Prostate gland (tissue), 2 donors: ENCODE results near the gene BZW2. TPM values are rescaled to one million over a fixed set of nuclear protein-coding genes. Genes with fewer than 3 reads are reported as not detected.

Source experiments
- DNase-seq: peaks from one replicate; pipeline ENCODE4 v3.0.0-alpha.2; 2019; ENCODE audit warnings: low spot score
- H3K27ac ChIP-seq, 2 donors: fragments of 200-600 bp; sonication (generic); 2 replicates each; pipeline ENCODE4 v1.5.1; 2017 to 2019
- H3K27me3 ChIP-seq: fragments of 200-600 bp; sonication (generic); replicated peaks from 2 replicates; pipeline ENCODE4 v1.5.1; 2019; ENCODE audit not compliant: insufficient read depth
- H3K36me3 ChIP-seq, 2 donors: fragments of 200-600 bp; sonication (generic); 1 replicate in 1 of 2; 2 replicates in 1 of 2; pipeline versions ENCODE4 v1.5.1 to v1.8.1; 2017 to 2019
- H3K4me1 ChIP-seq: fragments of 200-600 bp; sonication (generic); replicated peaks from 2 replicates; pipeline ENCODE4 v1.5.1; 2019
- H3K4me3 ChIP-seq, 2 donors: fragments of 200-600 bp; sonication (generic); 2 replicates each; pipeline ENCODE4 v1.5.1; 2017 to 2019
- H3K9me3 ChIP-seq: fragments of 200-600 bp; sonication (generic); 2 replicates; pipeline ENCODE4 v1.5.1; 2017
- POLR2A ChIP-seq: fragments of 450-650 bp; IDR thresholded peaks from one replicate; pipeline ENCODE4 v1.6.1; 2016; ENCODE audit warnings: antibody characterized with exemption, mild to moderate bottlenecking
- POLR2AphosphoS5 ChIP-seq: sonication (generic); formaldehyde crosslinking; IDR thresholded peaks from one replicate; pipeline ENCODE4 v1.6.1; 2017; ENCODE audit warnings: antibody characterized with exemption
- WGBS: methylation state at CpG from one replicate; pipeline ENCODE4 v1.1.5; 2018; 5-methylcytosine and 5-hydroxymethylcytosine counted together
- intact Hi-C: fragments of 100-400 bp; cut with DNase I; formaldehyde crosslinking; loops from one replicate; pipeline ENCODE4 v1.14.2; 2022
- total RNA-seq, 2 donors: library from RNA; depleted of rRNA; stranded (reverse); fragments of >200 nt; gene quantifications; one replicate each; pipeline ENCODE4 v1.1.0, GENCODE V29; 2016
- TF ChIP-seq, protein P1 (sequence below), 4 experiments: fragments of 200-600 bp in 2 of 4; fragments of 450-650 bp in 2 of 4; sonication (generic) in 2 of 4; IDR thresholded peaks; 1 replicate in 3 of 4; 2 replicates in 1 of 4; pipeline ENCODE4 v1.5.1; 2016 to 2019; ENCODE audit warnings: antibody characterized with exemption in 4 of 4, mild to moderate bottlenecking in 2 of 4, moderate library complexity in 2 of 4

The BZW2 gene
- total RNA-seq: 10 to 100 TPM; 31.0 to 33.5 TPM

DNA sequence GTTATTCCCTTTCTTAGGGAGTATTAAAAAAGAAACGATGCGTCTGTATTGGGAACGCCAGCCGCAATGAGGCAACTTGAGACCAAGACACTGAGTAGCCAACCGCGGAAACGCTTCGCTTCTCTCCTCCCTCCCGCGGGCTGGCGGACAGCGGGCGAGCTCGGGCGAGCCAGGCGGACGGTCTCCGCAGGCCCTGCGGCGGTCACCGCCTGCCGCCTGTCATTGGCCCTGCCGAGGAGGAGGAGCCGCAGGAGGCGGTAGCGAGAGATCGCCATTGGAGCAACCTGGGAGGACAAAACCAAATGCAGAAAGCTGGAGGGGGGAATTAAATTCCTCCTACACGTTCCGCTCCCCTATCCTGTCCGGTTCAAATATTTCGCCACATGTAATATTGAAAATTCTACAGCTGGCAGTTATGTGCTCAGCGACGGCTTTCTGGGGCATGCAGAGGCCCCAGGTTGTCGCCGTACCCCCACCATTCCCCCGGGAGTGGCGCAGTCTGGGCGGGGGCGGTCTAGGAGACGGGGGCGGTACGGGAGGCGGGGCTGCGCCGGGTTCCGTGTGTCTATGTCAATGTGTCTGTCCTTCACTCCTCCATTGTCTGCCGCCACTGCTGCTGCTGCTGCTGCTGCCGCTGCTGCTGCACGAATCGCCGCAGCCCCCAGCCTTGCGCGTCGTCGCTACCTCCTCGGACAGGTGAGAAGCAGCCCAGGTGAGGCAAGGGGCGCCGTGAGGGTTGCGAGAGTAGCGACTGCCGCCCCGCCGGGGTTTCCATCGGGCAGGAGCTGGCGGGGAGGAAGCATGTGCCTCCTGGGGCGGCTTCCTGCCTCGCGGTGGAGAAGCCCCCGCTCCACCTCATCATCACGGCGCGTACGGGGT is at the start of gene BZW2, which contains the start of gene ANKMY2:
TSS of gene BZW2 (plus strand) at position 589 of the 879 bp plus-strand sequence. CDS start 19,263 bp downstream, outside the sequence.
TSS of gene ANKMY2 (minus strand) at position 162 of the 879 bp plus-strand sequence. CDS start 181 bp downstream, outside the sequence.
- TF ChIP-seq POLR2A: peak; percentile 92
- peak; percentile 84 for TF ChIP-seq POLR2AphosphoS5
- TF ChIP-seq, protein P1, sequence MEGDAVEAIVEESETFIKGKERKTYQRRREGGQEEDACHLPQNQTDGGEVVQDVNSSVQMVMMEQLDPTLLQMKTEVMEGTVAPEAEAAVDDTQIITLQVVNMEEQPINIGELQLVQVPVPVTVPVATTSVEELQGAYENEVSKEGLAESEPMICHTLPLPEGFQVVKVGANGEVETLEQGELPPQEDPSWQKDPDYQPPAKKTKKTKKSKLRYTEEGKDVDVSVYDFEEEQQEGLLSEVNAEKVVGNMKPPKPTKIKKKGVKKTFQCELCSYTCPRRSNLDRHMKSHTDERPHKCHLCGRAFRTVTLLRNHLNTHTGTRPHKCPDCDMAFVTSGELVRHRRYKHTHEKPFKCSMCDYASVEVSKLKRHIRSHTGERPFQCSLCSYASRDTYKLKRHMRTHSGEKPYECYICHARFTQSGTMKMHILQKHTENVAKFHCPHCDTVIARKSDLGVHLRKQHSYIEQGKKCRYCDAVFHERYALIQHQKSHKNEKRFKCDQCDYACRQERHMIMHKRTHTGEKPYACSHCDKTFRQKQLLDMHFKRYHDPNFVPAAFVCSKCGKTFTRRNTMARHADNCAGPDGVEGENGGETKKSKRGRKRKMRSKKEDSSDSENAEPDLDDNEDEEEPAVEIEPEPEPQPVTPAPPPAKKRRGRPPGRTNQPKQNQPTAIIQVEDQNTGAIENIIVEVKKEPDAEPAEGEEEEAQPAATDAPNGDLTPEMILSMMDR (IDR thresholded peaks at IDR 0.05): peak in 2 of 4 experiments; percentile 14 to 61
- peaks cover 7% of the 10 kb centered on the region for H3K4me1 ChIP-seq
- 0% methylated on average over 72 of the region's 73 CpGs for WGBS

GRCh38 chr7:16598015-16598414 is 48.0 kb upstream of the BZW2 start:
- intact Hi-C loops: no loop called here
- WGBS: 55% methylated on average over 4 of the region's 4 CpGs
- no peaks in the 10 kb centered on the region for H3K9me3 ChIP-seq
- no peak overlapping the region for H3K27ac ChIP-seq
- H3K4me3 ChIP-seq: no peak overlapping the region
- no peaks in the 10 kb centered on the region for H3K27me3 ChIP-seq
- H3K36me3 ChIP-seq: no peaks in the 10 kb centered on the region
- no peak for DNase-seq
- no peak for TF ChIP-seq POLR2A
- no peaks in the 10 kb centered on the region for H3K4me1 ChIP-seq

More for the DNA sequence above, at the start of gene BZW2, which contains the start of gene ANKMY2:
- peak within 1 kb of the TSS; percentile 77 to 94 for H3K4me3 ChIP-seq
- H3K27me3 ChIP-seq: no peaks in the 10 kb centered on the region
- peak; percentile 93 for DNase-seq
- H3K9me3 ChIP-seq: no peaks in the 10 kb centered on the region
- H3K36me3 ChIP-seq: no peaks in the 10 kb centered on the region
- H3K27ac ChIP-seq: peak within 1 kb of the TSS; percentile 89 to 93
- intact Hi-C loops: loop anchor here (2.0 to 5.0 kb wide), 2 partner anchors 97 to 224 kb away; partner anchors contain the start of gene CRPPA

DNA sequence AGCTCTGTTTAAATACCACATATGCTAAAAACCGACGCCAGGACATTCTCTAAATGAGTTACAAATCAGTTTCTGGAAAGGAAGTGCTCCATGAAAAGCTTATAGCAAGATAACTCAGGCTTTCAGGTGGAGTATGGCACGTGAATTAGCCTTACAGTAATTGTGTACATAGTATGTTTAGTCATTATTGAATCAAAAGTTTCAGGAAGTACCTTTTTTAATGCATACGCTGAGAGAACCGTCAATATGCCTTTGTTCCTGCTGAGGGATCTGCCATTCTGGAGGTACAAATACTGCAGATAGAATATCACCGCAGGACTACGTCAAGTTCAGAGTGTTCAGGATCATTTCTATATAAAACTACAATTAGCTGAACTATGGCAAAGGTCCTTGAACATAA is 46.1 kb upstream of the BZW2 start:
- H3K9me3 ChIP-seq: no peaks in the 10 kb centered on the region
- no peak overlapping the region for H3K27ac ChIP-seq
- H3K36me3 ChIP-seq: no peaks in the 10 kb centered on the region
- 47% methylated on average over 7 of the region's 7 CpGs for WGBS
- H3K27me3 ChIP-seq: no peaks in the 10 kb centered on the region
- TF ChIP-seq POLR2AphosphoS5 (peak; percentile 30), POLR2A (no peak)
- TF ChIP-seq, protein P1 (IDR thresholded peaks at IDR 0.05): no peak
- intact Hi-C loops: loop anchor here (10.0 kb wide), 1 partner anchor 315 kb away; no protein-coding TSS in a partner anchor
- no peak overlapping the region for H3K4me3 ChIP-seq
- DNase-seq: no peak
- no peaks in the 10 kb centered on the region for H3K4me1 ChIP-seq

DNA sequence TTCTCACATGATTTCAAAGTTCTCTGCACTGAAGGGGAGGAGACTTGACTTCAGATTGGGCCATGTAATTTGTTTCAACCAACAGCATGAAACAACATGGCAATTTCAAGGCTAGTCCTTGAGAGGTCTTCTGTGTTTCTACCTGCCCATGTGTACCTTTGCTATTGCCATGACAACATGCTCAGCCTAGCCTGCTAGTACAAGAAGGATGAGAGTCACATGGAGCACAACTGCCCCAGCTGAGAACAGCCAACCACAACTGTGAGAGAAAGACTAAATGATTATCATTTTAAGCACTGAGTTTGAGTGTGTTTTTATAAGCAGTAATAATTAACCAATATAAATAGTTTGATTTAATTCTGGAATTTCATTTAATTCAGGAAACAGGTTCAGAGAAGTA is 42.3 kb upstream of the BZW2 start:
- Histone ChIP-seq H3K36me3 (no peaks in the 10 kb centered on the region), H3K27ac (no peak overlapping the region)
- intact Hi-C loops: loop anchor here (10.0 kb wide), 1 partner anchor 311 kb away; no protein-coding TSS in a partner anchor

DNA sequence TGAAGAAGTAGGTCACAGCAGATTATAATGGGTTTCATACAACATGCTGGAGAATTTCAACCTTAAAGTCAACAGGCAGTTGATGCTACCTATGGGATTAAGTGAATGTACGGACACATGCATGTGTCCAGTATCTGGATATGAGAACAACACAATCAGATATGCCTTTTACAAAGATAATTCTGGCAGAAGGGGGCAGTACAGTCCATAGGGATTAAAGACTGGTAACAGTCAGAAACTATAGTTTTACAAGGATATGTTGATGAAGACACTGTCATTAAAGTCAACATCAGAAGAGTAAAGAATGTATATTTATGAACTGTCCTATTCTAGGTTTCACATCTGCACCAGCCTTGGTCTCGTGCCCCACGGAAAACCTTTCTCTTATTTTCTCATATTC is 41.9 kb upstream of the BZW2 start:
- TF ChIP-seq POLR2A (no peak), POLR2AphosphoS5 (no peak)
- TF ChIP-seq, protein P1 (IDR thresholded peaks at IDR 0.05): peak in 1 of 4 experiments; percentile 9
- Histone ChIP-seq H3K36me3 (no peaks in the 10 kb centered on the region), H3K27me3 (no peaks in the 10 kb centered on the region), H3K27ac (no peak overlapping the region), H3K4me3 (no peak overlapping the region), H3K9me3 (no peaks in the 10 kb centered on the region), H3K4me1 (no peaks in the 10 kb centered on the region)
- 95% methylated on average over 3 of the region's 3 CpGs for WGBS
- DNase-seq: no peak
- intact Hi-C loops: loop anchor here (10.0 kb wide), 1 partner anchor 311 kb away; no protein-coding TSS in a partner anchor

More for the DNA sequence above, 42.3 kb upstream of the BZW2 start:
- no peak overlapping the region for H3K4me3 ChIP-seq
- H3K4me1 ChIP-seq: no peaks in the 10 kb centered on the region
- no peaks in the 10 kb centered on the region for H3K9me3 ChIP-seq
- DNase-seq: no peak
- no peak for TF ChIP-seq POLR2A
- TF ChIP-seq, protein P1 (IDR thresholded peaks at IDR 0.05): no peak
- no peak for TF ChIP-seq POLR2AphosphoS5
- no peaks in the 10 kb centered on the region for H3K27me3 ChIP-seq
